ENCODE data around the gene SERPINA5. TPM values are rescaled to one million over a fixed set of nuclear protein-coding genes. Genes with fewer than 3 reads are reported as not detected.
"Not testable (repeated sequence)": the region's sequence is repeated elsewhere in the genome, so short reads cannot be mapped to it uniquely, and the experiment has no call there.

Gene SERPINA5
- total RNA-seq, 1 donor from 2014 or later = 4.4 TPM

DNA sequence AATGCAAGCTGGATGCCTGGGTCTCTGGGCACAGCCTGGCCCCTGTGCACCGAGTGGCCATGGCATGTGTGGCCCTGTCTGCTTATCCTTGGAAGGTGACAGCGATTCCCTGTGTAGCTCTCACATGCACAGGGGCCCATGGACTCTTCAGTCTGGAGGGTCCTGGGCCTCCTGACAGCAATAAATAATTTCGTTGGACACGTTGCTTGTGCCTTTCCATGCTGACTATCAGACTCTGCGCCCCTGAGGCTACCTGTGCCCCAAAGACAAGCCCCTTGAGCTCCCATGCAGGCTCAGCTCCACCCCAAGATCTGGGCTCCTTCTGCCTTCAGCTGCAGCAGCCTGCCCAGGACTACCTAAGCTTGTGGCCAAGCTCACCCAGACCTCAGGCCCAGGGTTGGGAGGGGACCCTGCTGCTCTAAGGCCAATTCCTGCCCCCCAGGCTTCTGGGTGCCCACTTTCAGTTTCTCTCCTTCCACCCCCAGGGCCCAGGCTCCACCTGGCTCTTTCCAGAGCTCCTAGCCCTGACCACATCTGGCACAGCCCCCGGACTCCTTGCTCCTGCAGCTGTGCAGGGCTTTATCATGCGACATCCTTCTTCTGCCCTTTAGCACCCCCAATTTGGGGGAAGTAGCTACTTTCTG, 42.8 kb downstream of the SERPINA5 start:
- no peak for DNase-seq (ENCODE audit: low spot score)

GRCh38 chr14:94624537-94625352, 43.5 kb downstream of the SERPINA5 start:
- DNase-seq (ENCODE audit: low spot score) = no peak

DNA sequence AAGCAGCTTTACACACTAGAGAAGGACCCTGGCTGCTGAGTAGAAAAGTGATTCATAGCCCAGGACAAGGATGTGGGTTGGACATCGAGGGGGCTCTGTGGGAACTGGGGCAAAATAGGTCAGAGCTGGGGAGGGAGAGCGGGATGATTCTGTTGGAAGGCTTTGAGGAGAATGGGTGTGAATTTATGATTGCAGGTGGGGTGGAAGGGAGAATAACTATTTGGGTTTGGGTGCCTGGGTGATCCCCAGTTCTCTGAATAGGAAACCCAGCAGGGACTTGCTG, 44.1 kb downstream of the SERPINA5 start:
- no peak for DNase-seq (ENCODE audit: low spot score)

DNA sequence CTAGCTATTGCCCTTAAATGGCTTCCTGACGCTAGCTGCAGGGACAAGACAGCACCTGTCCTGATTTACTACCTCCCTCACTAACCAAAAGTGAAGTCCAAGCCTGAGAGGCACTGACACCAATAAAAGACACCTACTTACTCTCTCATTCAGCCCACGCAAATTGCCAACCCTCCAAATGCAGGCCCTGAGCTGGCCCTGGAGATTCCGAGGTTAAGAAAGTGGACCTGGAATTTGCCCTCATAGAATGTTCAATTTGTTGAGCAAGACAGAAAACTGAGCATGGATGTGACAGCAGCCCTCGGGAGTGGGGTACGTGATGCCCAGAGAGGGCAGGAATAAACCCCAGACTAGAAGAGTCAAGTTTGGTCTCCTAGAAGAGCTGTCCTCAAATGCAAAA, 47.4 kb downstream of the SERPINA5 start:
- no peak for DNase-seq (ENCODE audit: low spot score)

- no peak for DNase-seq (ENCODE audit: low spot score)
Observed at GRCh38 chr14:94630396-94630795, 49.2 kb downstream of the SERPINA5 start.

DNA sequence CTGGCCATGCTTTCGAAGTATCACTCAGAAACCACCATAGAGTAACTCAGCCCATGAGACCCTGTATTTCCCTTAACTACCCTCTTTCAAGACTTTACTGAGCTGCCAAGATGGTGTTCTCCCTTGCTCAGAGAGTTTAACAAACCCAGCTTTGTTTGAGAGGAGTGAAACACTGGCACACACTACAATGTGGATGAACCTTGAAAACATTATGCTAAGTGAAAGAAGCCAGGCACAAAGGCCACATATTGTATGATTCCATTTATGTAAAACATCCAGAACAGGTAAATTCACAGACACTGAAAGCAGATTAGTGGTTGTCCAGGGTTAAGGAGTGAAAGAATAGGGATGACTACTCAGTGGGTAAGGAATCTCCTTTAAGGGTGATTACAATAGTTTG, 49.8 kb downstream of the SERPINA5 start:
- no peak for DNase-seq (ENCODE audit: low spot score)

DNA sequence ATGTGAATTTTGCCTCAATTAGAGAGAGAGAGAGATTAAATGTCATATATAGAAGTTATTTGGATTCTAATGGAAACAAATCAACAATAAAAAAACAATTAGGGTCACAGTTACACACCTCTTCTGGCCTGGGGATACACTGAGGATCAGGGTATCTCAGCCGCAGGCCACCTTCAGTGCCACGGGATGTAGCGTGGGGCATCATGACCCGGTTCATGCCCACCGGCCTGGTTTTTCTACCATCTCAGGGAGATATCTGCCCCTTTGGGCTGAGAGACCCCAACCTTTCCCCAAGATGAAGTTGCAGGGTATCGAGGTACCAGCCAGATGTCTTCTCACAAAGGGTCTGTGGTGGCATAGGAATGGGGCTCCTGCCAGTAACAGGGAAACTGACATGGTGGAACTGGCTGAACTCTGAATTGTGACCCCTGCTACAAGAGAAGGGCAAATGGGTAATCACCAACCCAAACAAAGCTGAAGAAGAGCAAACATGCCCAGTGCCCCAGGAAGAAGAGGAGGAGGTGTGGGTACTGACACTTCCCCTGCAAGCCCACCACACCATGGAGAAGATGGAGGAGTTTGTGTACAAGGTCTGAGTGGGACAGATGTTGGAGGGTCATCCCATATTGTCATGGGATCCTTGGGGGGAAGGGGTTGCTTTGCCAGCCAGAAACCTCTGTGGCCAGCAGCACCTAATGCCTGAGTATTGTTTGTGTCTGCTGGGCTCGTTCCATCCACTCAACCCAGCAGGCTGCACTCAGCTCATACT, 50.5 kb downstream of the SERPINA5 start:
- no peak for DNase-seq (ENCODE audit: low spot score)

- DNase-seq (ENCODE audit: low spot score) = no peak
Observed at GRCh38 chr14:94632305-94632590, 51.0 kb downstream of the SERPINA5 start.

- no peak for DNase-seq (ENCODE audit: low spot score)
Observed at GRCh38 chr14:94633121-94633520, 51.9 kb downstream of the SERPINA5 start.

DNA sequence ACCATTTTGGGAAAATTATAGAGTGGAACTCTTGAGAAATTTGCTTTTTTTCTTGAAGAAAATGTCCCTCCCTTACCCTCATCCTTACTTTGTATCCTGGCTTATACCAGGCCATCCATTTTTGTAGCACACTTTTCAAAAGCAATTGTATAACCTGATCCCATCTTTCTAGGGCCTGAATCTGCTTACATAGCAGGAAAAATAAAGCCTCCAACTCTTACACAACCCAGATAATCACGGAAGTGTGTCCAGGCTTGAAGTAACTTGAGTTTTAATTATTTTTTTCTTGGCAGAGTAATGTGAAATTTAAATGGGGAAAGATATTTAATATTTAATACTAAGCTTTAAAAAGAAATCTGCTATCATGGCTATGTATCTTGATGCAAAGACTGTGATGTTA, 53.9 kb downstream of the SERPINA5 start:
- DNase-seq (ENCODE audit: low spot score) = no peak

GRCh38 chr14:94636744-94637412, 55.7 kb downstream of the SERPINA5 start:
- DNase-seq (ENCODE audit: low spot score) = no peak

- not testable (repeated sequence) for DNase-seq (ENCODE audit: low spot score)
Observed at GRCh38 chr14:94637814-94638213, 56.6 kb downstream of the SERPINA5 start.

GRCh38 chr14:94638339-94638738, 57.1 kb downstream of the SERPINA5 start:
- no peak for DNase-seq (ENCODE audit: low spot score)

GRCh38 chr14:94638961-94639817, 58.0 kb downstream of the SERPINA5 start:
- no peak for DNase-seq (ENCODE audit: low spot score)

DNA sequence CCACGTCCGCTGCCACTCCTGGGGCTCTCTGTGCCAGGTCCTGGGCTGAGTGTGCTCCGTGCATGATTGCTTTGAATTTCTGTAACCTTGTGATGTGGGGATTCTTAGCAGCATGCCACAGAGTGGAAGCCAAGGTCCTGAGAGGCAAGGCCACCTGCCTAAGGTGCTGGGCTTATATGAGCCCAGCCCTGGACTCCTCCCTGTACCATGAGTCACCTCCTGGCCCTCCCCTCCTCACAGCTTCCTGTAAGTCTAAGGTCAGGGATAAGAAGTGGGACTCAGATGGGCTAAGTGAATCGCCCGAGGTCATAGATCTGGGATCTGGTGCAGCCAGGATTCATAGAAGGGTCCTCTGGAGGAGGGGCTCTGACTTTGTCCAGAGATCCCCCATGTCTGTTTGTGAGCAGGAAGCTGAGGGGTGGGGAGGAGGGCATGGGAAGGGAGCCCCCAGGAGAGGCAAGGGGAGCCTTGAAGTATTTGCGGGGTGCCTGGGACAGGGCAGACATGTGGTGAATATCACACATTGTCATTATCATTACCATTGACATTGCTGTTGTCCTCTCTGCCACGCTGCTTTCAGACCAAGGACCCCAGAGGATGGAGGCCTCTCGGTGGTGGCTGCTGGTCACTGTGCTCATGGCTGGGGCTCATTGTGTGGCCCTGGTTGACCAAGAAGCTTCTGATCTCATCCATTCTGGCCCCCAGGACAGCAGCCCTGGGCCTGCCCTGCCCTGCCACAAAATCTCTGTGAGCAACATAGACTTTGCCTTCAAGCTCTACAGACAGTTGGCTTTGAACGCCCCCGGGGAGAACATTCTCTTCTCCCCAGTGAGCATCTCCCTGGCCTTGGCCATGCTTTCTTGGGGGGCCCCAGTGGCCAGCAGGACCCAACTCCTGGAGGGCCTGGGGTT, 59.8 kb downstream of the SERPINA5 start:
- no peak for DNase-seq (ENCODE audit: low spot score)

- no peak for DNase-seq (ENCODE audit: low spot score)
Observed at GRCh38 chr14:94641632-94641955, 60.4 kb downstream of the SERPINA5 start.

Data from ureter (tissue), 1 donor.